Activated gamma-delta T cell treated with Interleukin-2 at 50 U/mL for 16 hours (primary cell): ENCODE results near the gene BARHL2.

Experiments
- DNase-seq: peaks from one replicate; pipeline ENCODE4 v3.0.0-alpha.2; 2020

Gene BARHL2

DNA sequence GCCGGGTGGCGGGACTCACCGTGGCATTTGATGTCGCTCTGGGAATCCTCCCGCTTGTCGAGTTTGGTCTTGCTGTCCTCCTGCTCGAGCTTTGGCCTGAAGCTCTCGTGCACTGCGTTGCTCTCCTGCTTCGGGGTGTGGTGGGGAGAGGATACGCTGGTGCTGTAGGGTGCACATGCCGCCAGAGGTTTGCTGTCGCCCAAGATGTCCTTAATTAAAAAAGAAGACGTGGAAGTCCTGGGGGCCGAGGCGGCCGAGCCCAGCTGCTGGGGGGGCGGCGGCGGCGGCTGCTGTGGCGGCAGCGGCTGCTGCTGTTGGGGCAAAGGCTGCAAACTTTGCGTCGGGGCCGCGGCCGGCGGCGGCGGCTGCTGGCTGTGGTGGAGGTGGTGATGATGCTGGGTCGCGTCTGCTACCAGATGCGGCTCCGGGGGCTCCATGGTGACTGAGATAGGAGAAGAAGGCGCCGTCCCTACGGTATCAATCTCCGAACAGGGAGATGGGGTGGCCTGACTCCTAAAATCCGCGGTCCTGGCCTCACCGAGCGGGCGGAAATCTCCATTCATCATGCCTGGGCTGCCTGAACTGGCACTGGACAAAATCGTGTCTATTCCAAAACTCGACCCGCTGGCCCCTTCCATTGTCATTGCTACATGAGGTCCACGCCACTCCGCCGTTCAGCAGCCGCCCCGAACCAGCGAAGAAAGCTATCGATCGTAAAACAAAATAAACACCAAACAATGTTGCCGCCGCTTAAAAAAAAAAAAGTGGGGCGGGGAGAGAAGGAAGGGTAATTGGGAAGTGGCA is at the start of gene BARHL2:
Gene BARHL2 (minus strand): TSS at position 751 of the 804 bp plus-strand sequence. CDS start 107 bp downstream, at position 644.
- no peak for DNase-seq

DNA sequence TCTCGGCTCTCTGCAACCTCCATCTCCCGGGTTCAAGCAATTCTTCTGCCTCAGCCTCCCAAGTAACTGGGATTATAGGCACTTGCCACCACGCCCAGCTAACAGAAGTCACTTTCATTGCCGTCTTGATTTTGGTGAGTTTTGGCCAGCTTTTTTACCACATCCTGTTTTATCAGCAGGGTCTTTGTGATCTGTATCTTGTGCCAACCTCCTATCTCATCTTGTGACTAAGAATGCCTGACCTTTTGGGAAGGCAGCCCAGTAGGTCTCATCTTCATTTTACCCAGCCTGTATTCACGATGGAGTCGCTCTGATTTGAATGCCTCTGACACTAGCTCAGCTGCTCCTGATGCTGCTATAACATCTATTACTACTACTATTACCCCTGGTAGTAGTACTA is 46.8 kb upstream of the BARHL2 start:
- DNase-seq = no peak

DNA sequence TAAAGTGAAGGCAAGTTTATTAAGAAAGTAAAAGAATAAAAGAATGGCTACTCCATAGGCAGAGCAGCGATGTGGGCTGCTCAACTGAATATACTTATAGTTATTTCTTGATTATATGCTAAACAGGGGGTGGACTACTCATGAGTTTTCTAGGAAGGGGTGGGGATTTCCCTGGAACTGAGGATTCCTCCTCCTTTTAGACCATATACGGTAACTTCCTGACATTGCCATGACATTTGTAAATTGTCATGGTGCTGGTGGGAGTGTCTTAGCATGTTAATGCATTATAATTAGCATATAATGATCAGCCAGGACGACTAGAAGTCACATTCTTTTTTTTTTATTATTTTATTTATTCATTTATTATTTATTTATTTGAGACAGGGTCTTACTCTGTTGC is 46.4 kb upstream of the BARHL2 start:
- no peak for DNase-seq

DNA sequence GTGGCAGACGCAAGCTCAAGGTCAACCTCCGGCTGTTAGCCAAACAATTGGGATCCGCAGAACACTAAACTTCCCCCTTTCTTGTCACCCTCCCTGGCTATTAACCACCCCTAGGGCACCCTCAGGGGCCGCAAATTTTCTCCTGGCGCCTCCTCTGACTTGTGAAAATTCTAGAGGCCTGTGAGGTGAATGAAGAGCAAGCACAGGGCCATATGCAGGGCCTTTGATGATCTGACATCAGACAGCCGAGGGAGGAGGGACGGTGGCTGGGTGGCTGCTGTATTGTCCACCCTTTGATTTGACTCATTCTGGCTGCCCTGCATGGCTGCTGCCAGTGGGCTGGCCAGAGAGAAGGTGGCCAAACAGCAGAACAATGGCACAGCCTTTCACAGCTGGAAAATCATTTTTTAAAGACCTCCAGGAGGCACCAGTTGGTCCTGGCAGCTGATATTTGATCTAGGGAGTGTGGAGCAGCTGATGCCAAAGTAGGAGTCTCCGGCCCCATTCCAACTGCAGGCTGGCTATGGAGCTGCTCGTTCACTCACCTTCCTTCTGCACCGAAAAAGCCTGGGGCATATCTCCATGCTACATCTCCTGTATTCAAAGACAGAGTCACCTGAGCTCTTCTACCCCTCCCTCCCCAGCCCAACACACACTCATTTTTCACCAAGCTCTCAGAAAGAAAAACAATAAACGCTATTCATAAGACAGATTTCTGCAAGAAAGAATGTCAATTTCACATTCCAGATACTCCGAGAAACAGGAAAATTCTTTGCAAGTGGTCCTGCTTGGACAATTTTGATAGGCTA is 44.9 kb upstream of the BARHL2 start:
- no peak for DNase-seq

DNA sequence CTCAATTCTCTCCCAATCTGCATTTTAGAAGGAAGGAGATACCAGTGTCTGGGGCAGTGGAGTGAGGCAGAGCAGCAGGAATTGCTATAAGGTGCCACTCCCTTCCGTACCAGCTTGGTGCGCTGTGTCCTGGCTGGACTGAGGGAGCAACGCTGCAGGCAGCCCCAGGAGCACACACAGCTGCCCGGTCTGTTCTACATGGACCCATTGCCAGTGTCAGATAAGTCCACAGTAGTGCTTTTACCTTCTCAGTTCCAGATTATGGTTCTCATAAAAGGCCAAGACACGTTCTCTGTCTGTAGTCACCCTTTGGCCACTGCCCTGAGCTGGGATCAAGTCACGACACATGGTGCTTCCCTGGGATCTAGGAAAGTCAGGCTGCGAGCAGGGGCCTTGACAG is 44.1 kb upstream of the BARHL2 start:
- no peak for DNase-seq

- DNase-seq = no peak
Measured at GRCh38 chr1:90753556-90753955, 36.5 kb upstream of the BARHL2 start.

DNA sequence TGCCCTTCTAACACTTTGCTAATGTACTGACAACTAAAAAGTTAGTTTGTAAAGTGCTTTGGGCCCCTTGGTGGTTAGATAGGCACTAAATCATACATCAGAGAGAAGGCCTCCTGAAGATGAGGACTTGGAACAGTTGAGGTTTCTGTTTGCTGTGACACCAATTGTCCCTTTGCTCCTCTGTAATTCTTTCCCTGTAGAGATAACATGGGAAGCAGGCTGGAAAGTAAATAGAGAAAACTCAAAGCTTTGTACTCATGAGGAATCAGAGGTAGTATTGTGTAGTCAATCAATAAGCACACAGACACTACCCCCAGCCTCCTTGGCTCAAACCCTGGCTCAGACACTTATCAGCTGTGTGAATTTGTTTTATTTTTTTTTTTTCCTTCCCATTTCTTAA is 31.6 kb upstream of the BARHL2 start:
- DNase-seq = no peak

GRCh38 chr1:90746857-90747256 is 29.8 kb upstream of the BARHL2 start:
- no peak for DNase-seq

DNA sequence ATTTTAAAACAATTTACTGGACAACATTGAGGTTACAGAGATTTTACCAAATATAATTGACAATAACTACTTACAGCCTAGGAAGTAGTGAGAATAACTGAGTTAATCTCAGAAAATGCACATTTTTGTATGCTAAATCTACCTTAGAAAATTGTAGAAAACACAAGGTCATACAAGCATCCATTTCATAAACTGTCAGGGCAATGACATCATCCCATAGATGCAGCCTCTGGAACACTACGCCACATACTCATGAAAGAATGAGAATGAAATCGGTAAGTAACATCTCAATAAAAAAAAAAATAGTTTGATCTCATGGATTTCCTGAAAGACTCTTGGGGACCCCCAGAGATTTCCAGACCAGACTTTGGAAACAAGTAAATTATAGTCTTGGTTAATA is 28.9 kb upstream of the BARHL2 start:
- no peak for DNase-seq

DNA sequence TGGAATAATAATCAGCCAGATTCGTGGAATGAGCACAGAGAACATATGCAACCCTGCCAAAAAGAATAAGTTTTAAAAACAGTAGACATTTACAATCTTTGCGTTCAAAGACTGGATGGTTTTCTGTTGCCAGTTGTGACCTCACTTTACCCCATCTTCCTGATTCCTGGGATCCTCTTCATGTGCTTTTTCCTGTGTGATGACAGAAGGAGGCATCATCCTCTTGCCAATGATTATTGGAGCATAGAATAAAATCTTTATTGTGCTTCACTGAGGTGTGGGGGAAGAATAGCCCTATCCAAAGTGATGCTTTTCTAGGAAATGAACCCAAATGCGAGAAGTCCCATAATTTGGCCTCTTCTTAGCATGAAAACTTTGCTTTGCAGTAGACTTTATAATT is 15.0 kb upstream of the BARHL2 start:
- DNase-seq = no peak

- DNase-seq = no peak
Measured at GRCh38 chr1:90731382-90732050, 14.4 kb upstream of the BARHL2 start.

- no peak for DNase-seq
Measured at GRCh38 chr1:90730243-90731022, 13.3 kb upstream of the BARHL2 start.

DNA sequence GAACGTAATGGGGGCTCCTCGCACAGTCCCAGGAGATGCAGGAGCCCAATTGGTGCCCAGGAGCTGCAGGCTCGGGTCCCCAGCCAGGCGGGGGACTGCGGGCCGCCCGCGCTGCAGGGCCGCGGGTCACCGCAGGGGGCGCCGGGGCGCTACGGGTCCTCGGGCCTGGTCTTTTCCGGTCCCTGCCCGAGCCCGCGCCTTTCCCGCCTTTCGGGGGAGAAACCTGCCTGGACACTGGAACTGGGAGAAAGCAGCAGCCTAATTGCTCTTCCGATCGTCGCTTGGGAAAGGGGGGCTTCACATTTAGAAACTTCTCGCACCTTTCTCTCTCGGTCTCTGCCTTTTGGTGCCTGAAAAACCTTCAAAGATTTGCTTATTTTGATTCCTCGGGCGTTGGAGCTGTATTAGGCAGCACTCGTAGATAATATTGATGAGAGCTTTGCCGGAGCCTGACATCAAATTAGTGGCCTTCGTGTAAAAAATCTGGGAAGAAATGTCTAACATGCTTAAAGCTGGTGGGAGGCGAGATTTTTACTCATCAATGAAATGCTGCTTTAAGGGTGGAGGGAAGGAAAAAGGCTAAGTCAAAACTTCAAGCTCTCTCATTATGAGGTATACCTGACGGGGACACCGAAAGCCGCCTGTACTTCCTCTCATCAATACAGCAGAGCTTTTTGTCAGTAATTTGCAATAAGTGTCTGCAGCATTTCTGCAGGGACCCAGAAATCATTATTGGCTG is 12.6 kb upstream of the BARHL2 start:
- DNase-seq = no peak

- DNase-seq = no peak
Measured at GRCh38 chr1:90728502-90729287, 11.6 kb upstream of the BARHL2 start.

- DNase-seq = no peak
Measured at GRCh38 chr1:90727917-90728501, 10.9 kb upstream of the BARHL2 start.

- no peak for DNase-seq
Measured at GRCh38 chr1:90726986-90727480, 9.9 kb upstream of the BARHL2 start.

- no peak for DNase-seq
Measured at GRCh38 chr1:90726425-90726985, 9.4 kb upstream of the BARHL2 start.

DNA sequence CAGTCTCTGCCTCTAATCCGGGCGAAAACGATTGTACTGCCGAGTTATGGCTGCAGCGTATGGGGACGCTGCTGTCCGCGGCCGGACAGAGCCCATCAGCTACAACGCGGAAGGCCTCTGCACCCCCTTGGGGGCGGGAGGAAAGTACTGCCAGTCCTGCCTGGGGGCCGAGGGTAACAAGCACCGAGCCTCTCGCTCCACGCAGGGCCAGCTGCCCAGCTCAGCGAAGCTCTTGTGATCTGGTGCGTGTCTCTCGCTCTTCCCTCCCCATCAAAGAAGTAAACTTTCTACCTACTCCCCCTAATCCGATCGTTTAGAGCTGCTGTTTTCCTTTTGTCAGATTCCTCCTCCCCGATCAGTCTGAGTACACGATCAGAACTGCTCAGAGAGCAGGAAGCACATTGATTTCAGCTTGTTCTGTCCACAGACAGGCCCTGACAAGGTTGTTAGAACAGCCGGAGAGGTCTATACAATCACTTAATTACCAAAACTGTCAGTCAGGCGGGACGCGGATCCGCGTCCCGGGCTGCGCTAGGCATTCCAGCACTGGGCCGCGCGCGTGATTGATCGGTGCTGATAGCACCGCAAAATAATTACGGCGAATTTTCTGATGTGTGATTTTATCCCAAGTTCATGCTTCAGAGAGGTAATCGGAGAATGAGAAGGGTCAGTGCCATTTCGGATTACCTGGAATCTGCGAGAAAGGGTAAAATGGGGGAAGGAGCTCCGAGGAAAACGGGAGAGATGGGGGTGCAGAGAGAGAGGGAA is 8.7 kb upstream of the BARHL2 start:
- no peak for DNase-seq

DNA sequence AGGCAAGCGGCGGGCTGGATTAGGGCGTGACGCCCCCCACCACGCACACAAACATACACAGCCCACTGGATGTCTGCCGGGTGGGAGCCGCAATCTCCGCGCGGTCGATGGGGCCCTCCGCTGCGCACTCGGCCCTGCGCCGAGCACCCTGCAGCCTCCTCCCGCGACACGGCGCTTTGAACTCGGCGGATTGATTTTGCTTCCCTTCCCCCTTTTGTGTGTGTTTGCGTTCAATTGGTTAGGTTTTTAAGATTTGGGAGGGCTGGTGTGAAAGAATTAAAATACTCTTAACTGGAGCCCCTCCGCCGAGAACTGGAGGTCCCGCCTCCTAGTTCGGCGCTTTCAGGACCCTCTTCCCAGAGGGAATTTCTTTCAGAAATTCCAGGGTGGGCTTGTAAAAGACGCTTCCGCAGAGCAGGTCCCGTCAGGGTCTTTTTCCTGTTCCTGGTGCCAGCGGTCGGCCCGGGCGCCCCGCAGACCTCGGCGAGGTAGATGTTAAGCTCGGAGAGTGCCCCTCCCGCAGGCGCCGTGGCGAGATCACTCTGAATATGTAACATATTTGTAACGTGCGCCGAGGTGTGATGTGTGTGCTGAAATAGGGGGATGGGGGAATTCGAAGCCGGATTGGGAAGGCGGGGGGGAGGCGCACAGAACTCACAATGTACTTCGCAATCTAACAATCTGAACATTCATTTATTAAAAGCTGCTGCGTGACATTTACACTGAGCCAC is 8.0 kb upstream of the BARHL2 start:
- DNase-seq = no peak
